Amygdala (tissue), 56 donors: ENCODE measurements around the gene SLC38A3.
"Not testable (repeated sequence)": the region's sequence is repeated elsewhere in the genome, so short reads cannot be mapped to it uniquely, and the experiment has no call there.

Experiments used
- DNase-seq, 56 donors: peaks; one replicate each; lab custom pipeline; 2025; lab: John Stamatoyannopoulos, UW

Gene SLC38A3

DNA sequence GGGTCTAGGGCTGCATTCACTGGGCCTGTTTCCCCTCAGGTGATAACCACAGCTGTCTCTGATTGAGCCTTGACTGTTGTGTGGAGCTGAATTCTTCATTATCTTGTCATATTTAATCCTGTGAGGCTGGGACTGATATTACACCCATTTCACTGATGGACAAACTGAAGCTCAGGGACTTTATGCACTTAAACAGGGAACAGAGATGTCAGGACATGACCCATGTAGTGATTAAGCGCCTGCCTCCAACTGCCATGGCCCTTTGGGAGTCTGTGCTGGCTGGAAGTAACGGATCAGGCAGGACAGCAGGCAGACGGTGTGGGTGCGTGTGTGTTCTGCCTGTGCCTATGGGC lies 38.4 kb downstream of the SLC38A3 start:
- no peak for DNase-seq

DNA sequence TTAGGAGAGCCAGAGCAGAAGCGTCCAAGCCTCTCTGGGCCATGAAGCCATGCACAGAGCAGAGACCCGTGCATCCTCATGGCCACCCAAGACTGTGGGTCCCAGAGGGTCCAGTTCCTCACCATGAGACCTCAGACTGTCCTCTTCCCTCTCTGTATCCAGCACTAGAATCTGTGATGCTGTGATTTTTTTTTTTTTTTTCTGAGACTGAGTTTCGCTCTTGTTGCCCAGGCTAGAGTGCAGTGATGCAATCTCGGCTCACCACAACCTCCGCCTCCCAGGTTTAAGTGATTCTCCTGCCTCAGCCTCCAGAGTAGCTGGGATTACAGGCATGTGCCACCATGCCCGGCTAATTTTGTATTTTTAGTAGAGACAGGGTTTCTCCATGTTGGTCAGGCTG lies 39.7 kb downstream of the SLC38A3 start:
- not testable (repeated sequence) for DNase-seq

DNA sequence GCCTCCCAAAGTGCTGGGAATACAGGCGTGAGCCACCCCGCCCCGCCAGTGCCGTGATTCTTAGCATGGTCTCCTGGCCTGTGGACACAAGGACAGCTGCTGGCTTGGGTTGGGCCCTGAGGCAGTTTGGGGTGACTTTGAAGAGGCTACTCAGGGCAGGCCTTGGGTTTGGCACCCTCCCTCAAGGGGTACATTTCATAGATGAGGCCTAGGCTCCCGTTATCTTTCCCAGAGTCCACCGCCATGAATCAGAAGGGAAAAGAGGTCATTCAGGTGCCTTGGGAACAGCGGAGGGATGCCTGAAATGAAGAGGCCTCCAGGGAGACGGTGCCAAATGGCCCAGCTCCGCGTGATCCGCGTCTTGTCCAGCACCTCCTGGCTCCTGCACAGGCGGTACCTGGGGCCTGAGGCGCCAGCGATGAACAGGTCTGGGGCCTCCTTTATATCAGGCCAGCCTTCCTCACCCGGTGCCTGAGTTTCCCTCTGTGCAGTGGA lies 40.2 kb downstream of the SLC38A3 start:
- no peak for DNase-seq

- peak in 55 of 56 donors; percentile 32 to 92 (median 75) for DNase-seq
These were observed 40.9 kb downstream of the SLC38A3 start for GRCh38 chr3:50245831-50246516.

DNA sequence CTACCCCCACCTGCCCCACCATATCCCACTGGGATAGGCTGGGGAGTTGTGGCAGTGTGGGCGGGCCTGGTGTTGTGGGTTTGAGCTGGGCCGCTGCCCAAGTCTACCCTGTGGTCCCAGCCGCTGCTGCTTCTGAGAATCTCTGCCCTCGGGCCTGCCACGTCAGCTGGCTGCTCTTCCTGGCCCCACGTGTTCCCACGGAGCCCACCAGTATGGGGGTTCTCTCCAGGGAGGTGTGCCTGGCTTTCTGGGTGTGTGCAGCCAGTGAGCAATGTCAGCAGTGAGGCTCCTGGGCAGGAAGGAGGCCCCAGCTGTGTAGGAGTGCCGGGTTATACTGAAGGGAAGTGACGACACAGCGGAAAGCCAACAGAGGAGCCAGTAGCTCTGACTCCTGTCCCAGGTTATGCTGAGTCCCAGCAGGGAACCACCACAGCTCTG lies 41.5 kb downstream of the SLC38A3 start:
- no peak for DNase-seq

DNA sequence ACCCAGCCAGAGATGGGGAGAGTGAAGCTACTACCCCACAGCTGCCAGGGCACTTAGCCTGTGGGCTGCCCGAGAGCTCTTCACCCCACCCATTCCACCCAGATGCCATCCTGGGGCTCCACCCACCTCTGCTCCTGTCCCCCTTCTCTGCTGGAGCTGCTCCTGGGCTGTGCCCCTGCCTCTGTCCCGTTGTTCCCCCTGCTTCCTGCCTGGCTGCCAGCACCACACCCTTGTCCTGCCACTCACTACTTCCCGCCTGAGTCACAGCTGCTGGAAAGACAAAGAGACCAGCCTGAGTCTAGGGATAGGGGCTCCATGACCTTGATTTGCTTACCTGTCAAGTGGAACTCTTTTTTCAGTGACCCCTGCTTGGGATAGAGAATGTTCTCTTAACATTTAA lies 43.3 kb downstream of the SLC38A3 start:
- no peak for DNase-seq

DNA sequence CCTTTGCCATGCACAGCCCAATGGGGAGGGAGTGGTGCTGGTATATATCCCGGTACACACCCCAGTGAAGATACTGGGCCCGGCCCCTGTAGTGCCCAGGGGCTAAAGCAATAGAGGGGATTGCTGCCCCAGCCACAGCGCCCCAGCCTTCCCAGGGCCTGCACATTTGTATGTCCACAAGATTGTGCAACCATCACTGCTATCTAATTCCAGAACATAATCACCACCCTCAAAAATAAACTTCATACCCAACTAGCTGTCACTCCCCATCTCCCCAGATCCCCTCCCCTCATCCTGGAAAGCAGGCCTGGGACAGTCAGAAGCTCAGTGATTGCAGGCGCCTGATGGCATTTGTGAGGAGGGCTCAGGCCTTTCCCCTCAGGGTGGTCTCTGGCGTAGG lies 44.4 kb downstream of the SLC38A3 start:
- DNase-seq = no peak

DNA sequence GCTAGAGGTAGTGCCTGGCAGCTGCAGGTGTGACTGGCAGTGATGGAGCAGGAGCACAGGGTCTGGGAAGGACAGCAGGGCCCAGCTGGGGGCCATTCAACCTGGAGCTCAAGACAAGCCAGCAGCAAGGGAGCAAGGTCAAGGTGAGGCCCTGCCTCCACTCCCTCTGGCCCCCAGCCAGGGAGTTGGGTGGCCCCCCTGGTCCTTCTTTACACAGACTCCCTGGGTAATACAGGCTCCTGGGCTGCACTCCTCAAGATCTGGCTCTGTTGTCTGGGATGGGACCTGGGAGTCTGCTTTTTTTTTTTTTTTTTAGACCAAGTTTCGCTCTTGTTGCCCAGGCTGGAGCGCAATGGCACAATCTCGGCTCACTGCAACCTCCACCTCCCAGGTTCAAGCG lies 45.4 kb downstream of the SLC38A3 start:
- no peak for DNase-seq

DNA sequence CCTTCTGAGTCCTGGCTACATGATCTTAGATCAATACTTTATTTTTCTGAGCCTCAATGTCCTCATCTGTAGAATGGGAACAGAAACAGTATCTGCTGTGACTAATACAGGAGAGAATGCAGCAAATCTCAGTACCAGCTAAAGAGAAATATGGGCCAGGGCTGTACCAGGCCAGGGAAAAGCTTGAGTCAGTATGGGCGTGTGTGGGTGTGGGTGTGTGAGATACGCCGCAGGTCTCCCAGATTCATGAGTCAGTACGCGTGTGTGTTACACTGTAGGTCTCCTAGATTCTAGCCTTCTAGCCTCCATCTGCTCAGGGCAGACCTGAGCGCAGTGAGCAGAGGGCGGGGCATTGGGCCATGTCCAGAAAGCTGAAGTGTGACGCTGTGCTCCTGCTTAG lies 46.1 kb downstream of the SLC38A3 start:
- no peak for DNase-seq

GRCh38 chr3:50254577-50255250 lies 49.6 kb downstream of the SLC38A3 start:
- peak in 4 of 56 donors; percentile 13 to 32 (median 18) for DNase-seq

DNA sequence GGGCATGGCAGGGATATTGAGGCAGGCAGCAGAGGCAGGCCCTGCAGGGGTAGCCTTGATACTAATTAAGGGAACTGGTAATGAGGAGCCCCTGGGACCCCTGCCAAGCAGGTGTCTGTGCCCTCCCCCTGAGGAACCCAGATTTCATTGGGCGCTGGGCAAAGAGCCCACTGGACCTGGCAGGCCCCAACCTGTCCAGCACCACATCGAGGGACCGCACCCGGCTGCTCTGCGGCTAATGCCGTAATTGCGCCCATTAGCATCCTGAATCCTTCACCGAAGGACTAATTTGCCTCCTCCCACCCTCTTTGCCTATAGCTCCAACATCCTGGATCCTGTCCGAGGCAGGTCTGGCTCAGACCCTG lies 50.2 kb downstream of the SLC38A3 start:
- DNase-seq = no peak

- DNase-seq = peak in 11 of 56 donors; percentile 18 to 46 (median 22)
These were observed 52.2 kb downstream of the SLC38A3 start for GRCh38 chr3:50256978-50257890.

DNA sequence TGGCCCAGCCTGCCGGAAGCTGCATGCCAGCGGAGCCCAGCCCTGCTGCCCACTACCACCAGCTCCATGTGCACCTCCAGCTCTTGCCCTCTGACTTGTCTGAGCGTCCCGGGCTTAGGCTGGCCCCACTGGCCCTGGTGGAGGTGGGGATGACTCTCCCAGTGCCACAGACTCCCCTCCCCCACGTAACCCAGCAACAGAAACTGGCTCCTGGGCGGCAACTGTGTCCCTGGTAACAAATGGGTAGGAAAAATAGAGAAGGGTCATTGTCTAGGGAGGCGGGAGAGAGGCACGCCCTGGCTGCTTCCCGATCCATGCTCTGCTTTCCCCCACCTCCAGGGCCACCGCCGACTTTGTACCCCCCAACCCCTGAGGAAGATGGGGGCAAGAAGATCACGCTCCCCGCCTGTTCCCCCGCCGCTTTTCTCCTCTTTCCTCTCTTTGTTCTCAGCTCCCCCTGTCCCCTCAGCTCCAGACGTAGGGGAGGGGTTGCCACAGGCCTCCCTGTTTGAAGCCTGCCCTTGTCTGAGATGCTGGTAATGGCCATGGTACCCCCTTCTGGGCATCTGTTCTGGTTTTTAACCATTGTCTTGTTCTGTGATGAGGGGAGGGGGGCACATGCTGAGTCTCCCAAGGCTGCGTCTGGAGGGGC lies 53.1 kb downstream of the SLC38A3 start:
- DNase-seq = peak in 1 of 56 donors; percentile 27

DNA sequence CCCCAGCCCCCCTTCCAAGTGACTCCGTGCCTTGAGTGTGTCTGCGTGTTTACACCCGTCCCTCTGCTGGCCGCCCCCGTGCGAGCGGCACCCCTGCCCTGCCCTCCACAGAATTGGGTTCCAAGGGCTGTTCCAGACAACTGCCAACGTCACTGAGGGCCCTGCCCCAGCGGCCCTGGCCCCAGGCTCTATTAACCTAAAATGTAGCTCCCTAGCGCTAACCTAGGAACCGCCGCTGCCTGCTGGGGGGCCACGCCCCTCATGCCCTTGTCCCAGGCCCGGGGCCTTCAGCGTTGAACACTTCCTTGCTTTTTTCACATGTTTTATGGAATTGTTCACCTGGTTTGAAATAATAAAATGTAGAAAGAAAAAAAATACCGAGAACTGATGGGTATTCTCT lies 53.9 kb downstream of the SLC38A3 start:
- DNase-seq = peak in 4 of 56 donors; percentile 22 to 34 (median 26)

DNA sequence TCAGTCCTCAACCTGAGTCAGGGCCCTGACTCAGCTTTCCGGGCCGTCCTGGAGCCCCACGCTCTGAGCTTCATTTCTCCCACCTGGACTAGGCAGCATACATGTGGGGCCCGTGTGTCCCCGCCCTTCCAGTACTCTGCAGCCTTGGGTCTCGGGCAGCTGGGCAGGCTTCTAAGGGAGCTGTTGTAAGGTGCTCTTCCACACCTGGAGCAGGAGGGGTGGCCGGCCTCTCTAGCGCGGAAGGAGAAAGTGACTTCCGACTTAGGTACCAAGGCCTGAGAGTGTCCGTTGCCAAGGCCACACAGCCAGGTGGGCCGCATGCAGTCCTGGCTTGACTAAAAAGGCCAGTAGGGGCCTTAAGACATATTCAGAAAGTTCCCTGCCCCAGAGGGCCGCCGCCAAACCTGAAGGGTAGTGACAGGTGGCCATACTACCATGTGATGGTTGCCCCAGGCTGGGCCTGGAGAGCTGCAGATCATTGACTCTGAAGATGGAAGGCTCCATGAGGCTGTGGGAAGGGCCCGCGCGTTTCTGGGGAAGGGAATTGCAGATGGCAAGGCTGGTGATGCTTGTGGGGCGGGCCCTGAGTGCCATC lies 54.5 kb downstream of the SLC38A3 start:
- DNase-seq = peak in 1 of 56 donors; percentile 57

GRCh38 chr3:50260027-50260941 lies 55.2 kb downstream of the SLC38A3 start:
- peak; percentile 76 to 98 (median 92) for DNase-seq

- peak in 7 of 56 donors; percentile 39 to 74 (median 56) for DNase-seq
These were observed 55.9 kb downstream of the SLC38A3 start for GRCh38 chr3:50260942-50261441.

DNA sequence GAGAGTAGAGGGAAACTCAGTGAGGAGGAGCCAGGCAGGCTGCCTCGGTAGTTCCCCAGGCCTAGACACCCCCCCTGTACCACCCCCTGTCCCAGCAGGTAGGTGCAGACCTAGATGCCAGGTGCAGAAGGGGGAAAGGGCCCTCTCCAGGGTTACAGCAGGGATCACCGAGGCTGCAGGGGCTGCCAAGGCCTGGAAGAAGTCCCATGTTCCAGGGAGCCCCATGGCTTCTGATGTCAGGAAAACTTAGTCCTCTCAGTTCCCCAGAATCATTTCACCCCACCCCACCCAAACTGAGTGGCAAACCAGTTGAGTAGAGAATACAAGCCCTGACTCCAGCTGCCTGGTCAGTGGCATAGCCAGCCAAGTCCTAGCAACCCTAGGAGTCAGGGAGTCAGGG lies 56.4 kb downstream of the SLC38A3 start:
- peak in 1 of 56 donors; percentile 16 for DNase-seq

- DNase-seq = not testable (repeated sequence)
These were observed 57.1 kb downstream of the SLC38A3 start for GRCh38 chr3:50262200-50262599.
